Endothelial cell of umbilical vein (primary cell): ENCODE data around the gene GFOD1.

ENCODE experiments used
- EZH2 ChIP-seq: IDR thresholded peaks from 2 replicates; pipeline ENCODE4 v1.6.1; 2012; ENCODE audit warnings: borderline replicate concordance, low read depth, mild to moderate bottlenecking, moderate library complexity, low read length, inconsistent platforms; ENCODE audit not compliant: severe bottlenecking
- POLR2A ChIP-seq: IDR thresholded peaks from 2 replicates; pipeline ENCODE4 v1.6.1; 2012; ENCODE audit warnings: low read depth, mild to moderate bottlenecking, control low read depth, low read length
- POLR2AphosphoS5 ChIP-seq: IDR thresholded peaks from 2 replicates; pipeline ENCODE4 v1.6.1; 2012; ENCODE audit warnings: low read depth, mild to moderate bottlenecking, control low read depth, low read length, moderate library complexity; ENCODE audit not compliant: insufficient read depth
- TF ChIP-seq, protein P1 (sequence below), 2 donors: IDR thresholded peaks; 1 replicate in 1 of 2; 2 replicates in 1 of 2; pipeline ENCODE4 v1.5.1; 2011; ENCODE audit warnings: low read length in 2 of 2, mild to moderate bottlenecking in 2 of 2, moderate library complexity in 2 of 2, control low read depth in 1 of 2, inconsistent platforms in 1 of 2, low read depth in 1 of 2; ENCODE audit not compliant: insufficient read depth in 1 of 2; ENCODE audit errors: extremely low read depth in 1 of 2

DNA sequence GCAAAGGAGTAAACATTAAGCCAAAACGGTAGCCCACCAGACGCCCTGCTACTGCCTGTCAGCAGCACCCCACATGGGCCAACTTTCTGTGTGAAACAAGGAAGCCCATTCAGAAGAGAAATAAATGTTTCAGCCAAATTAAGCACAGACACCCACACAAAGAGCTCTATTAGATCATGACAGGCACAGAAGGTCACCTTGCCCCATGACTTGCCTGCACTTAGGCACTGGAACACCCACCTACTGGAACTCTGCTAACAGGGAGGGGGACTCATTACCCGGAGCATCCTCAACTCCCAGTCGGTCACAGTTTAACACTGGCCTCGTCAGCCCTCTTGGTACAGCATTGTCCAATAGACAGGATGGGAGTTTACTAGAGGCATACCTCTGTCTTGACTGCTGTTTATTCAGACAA, 31.8 kb downstream of the GFOD1 start:
- TF ChIP-seq, protein P1, sequence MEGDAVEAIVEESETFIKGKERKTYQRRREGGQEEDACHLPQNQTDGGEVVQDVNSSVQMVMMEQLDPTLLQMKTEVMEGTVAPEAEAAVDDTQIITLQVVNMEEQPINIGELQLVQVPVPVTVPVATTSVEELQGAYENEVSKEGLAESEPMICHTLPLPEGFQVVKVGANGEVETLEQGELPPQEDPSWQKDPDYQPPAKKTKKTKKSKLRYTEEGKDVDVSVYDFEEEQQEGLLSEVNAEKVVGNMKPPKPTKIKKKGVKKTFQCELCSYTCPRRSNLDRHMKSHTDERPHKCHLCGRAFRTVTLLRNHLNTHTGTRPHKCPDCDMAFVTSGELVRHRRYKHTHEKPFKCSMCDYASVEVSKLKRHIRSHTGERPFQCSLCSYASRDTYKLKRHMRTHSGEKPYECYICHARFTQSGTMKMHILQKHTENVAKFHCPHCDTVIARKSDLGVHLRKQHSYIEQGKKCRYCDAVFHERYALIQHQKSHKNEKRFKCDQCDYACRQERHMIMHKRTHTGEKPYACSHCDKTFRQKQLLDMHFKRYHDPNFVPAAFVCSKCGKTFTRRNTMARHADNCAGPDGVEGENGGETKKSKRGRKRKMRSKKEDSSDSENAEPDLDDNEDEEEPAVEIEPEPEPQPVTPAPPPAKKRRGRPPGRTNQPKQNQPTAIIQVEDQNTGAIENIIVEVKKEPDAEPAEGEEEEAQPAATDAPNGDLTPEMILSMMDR (IDR thresholded peaks at IDR 0.05; ENCODE audit: extremely low read depth in 1 of 2, insufficient read depth in 1 of 2, low read depth in 1 of 2, low read length in 2 of 2), result no peak
- TF ChIP-seq EZH2, result no peak
- TF ChIP-seq POLR2A, result no peak
- TF ChIP-seq POLR2AphosphoS5, result no peak
